Smooth muscle cell (in vitro differentiated cells): Measurements from ENCODE around the gene ARID5A. TPM values are rescaled to one million over a fixed set of nuclear protein-coding genes. Genes with fewer than 3 reads are reported as not detected.

ENCODE experiments used
- DNase-seq: peaks from one replicate; lab custom pipeline; 2025; ENCODE audit not compliant: unreplicated experiment; lab: John Stamatoyannopoulos, UW
- H2AFZ ChIP-seq: fragments of 200-600 bp; sonication (generic); 2 replicates; pipeline ENCODE4 v1.6.0; 2016; ENCODE audit warnings: antibody characterized with exemption, low read depth, mild to moderate bottlenecking
- H3F3A ChIP-seq: fragments of 200-600 bp; sonication (generic); 2 replicates; pipeline ENCODE4 v1.6.0; 2017; ENCODE audit warnings: antibody characterized with exemption, low read depth
- H3K27ac ChIP-seq: fragments of 200-600 bp; sonication (generic); 2 replicates; pipeline ENCODE4 v1.5.1; 2016; ENCODE audit warnings: low read depth, mild to moderate bottlenecking
- H3K27me3 ChIP-seq: fragments of 200-600 bp; sonication (generic); 2 replicates; pipeline ENCODE4 v1.6.1; 2016; ENCODE audit warnings: low read depth, mild to moderate bottlenecking
- H3K36me3 ChIP-seq: fragments of 200-600 bp; sonication (generic); 2 replicates; pipeline ENCODE4 v1.5.1; 2016; ENCODE audit warnings: low read depth
- H3K4me1 ChIP-seq: fragments of 200-600 bp; sonication (generic); 2 replicates; pipeline ENCODE4 v1.5.1; 2016; ENCODE audit warnings: low read depth
- H3K4me2 ChIP-seq: fragments of 200-600 bp; sonication (generic); 2 replicates; pipeline ENCODE4 v1.6.0; 2016; ENCODE audit warnings: mild to moderate bottlenecking
- H3K4me3 ChIP-seq: fragments of 200-600 bp; sonication (generic); 2 replicates; pipeline ENCODE4 v1.5.1; 2016; ENCODE audit warnings: mild to moderate bottlenecking
- H3K79me2 ChIP-seq: fragments of 200-600 bp; sonication (generic); 2 replicates; pipeline ENCODE4 v1.6.0; 2016; ENCODE audit warnings: low read depth, mild to moderate bottlenecking
- H3K9ac ChIP-seq: fragments of 200-600 bp; sonication (generic); 2 replicates; pipeline ENCODE4 v1.6.0; 2016; ENCODE audit warnings: low read depth
- H3K9me3 ChIP-seq: fragments of 200-600 bp; sonication (generic); replicated peaks from 2 replicates; pipeline ENCODE4 v1.5.1; 2016; ENCODE audit warnings: low read depth
- H4K20me1 ChIP-seq: fragments of 200-600 bp; sonication (generic); 2 replicates; pipeline ENCODE4 v1.6.0; 2016; ENCODE audit warnings: low read depth
- CTCF ChIP-seq: fragments of 200-600 bp; sonication (generic); IDR thresholded peaks from 2 replicates; pipeline ENCODE4 v1.5.1; 2017; ENCODE audit warnings: borderline replicate concordance, mild to moderate bottlenecking, antibody characterized with exemption; ENCODE audit not compliant: insufficient read depth, poor library complexity, severe bottlenecking
- WGBS: methylation state at CpG from one replicate; pipeline ENCODE4 v1.1.7; 2016; ENCODE audit warnings: low lambda C conversion rate; 5-methylcytosine and 5-hydroxymethylcytosine counted together
- polyA plus RNA-seq: library from polyadenylated mRNA; unstranded; fragments of >200 nt; fragmentation: Nextera tagmentation; extraction: Ambion mirVana; gene quantifications from 2 replicates; pipeline ENCODE4 v1.2.1, GENCODE V29; 2016
- total RNA-seq: library from RNA; depleted of rRNA; stranded (reverse); fragments of >200 nt; gene quantifications from 2 replicates; pipeline ENCODE4 v1.2.3, GENCODE V29; 2014

Gene ARID5A
- total and polyA plus RNA-seq, 2 experiments from 2014 or later, result 12.1 to 25.6 TPM

GRCh38 chr2:96491860-96492497 lies 44.6 kb upstream of the ARID5A start:
- Histone ChIP-seq H3K9ac (no peak overlapping the region), H4K20me1 (no peaks in the 10 kb centered on the region), H3K4me1 (no peaks in the 10 kb centered on the region), H3K27ac (no peak overlapping the region), H3F3A (no peaks in the 10 kb centered on the region), H3K9me3 (no peaks in the 10 kb centered on the region), H3K79me2 (no peaks in the 10 kb centered on the region), H3K27me3 (no peaks in the 10 kb centered on the region), H3K36me3 (no peaks in the 10 kb centered on the region), H3K4me2 (no peak overlapping the region), H3K4me3 (no peak overlapping the region), H2AFZ (no peak overlapping the region)
- no peak for DNase-seq
- TF ChIP-seq CTCF, result no peak
- WGBS, result 91% methylated on average over 1 of the region's 1 CpG

- WGBS, result 62% methylated on average over 5 of the region's 5 CpGs
Measured at GRCh38 chr2:96493072-96493471, 43.5 kb upstream of the ARID5A start.

GRCh38 chr2:96494188-96494587 lies 42.4 kb upstream of the ARID5A start:
- no peaks in the 10 kb centered on the region for H4K20me1 ChIP-seq

More at GRCh38 chr2:96493072-96493471, 43.5 kb upstream of the ARID5A start:
- H3K79me2 ChIP-seq, result no peaks in the 10 kb centered on the region
- H3K9me3 ChIP-seq, result no peaks in the 10 kb centered on the region
- H3K4me2 ChIP-seq, result no peak overlapping the region
- H3K4me3 ChIP-seq, result no peak overlapping the region
- H3K36me3 ChIP-seq, result no peaks in the 10 kb centered on the region
- no peaks in the 10 kb centered on the region for H3F3A ChIP-seq
- H2AFZ ChIP-seq, result no peak overlapping the region
- DNase-seq, result no peak
- no peaks in the 10 kb centered on the region for H3K4me1 ChIP-seq
- no peak for TF ChIP-seq CTCF
- no peak overlapping the region for H3K9ac ChIP-seq
- no peaks in the 10 kb centered on the region for H4K20me1 ChIP-seq
- H3K27me3 ChIP-seq, result no peaks in the 10 kb centered on the region
- H3K27ac ChIP-seq, result no peak overlapping the region

More at GRCh38 chr2:96494188-96494587, 42.4 kb upstream of the ARID5A start:
- Histone ChIP-seq H3K27me3 (no peaks in the 10 kb centered on the region), H3K4me1 (no peaks in the 10 kb centered on the region), H3K36me3 (no peaks in the 10 kb centered on the region), H3K4me3 (no peak overlapping the region), H3F3A (no peaks in the 10 kb centered on the region), H3K9ac (no peak overlapping the region), H3K9me3 (no peaks in the 10 kb centered on the region), H3K27ac (no peak overlapping the region), H3K4me2 (no peak overlapping the region), H2AFZ (no peak overlapping the region), H3K79me2 (no peaks in the 10 kb centered on the region)
- no peak for DNase-seq
- 100% methylated on average over 1 of the region's 1 CpG for WGBS
- no peak for TF ChIP-seq CTCF
